ENCODE results near the gene KCNA10. TPM values are rescaled to one million over a fixed set of nuclear protein-coding genes. Genes with fewer than 3 reads are reported as not detected.
"Not testable (repeated sequence)": the region's sequence is repeated elsewhere in the genome, so short reads cannot be mapped to it uniquely, and the experiment has no call there.

The KCNA10 gene
- total and polyA plus RNA-seq, 3 donors from 2014 or later, result 0.21 to 0.50 TPM; not detected in 1

- Histone ChIP-seq H3K9me3 (no peaks in the 10 kb centered on the region), H3K4me1 (no peaks in the 10 kb centered on the region), H3K36me3 (ENCODE audit: low read depth, missing control alignments) (no peaks in the 10 kb centered on the region), H3K27me3 (no peaks in the 10 kb centered on the region), H3K4me3 (no peak overlapping the region), H3K27ac (no peak overlapping the region)
- 74 to 76% methylated on average over 8 of the region's 8 CpGs for WGBS, 2 donors
- intact Hi-C loops (cut with DNase I; ENCODE audit: low total_unique reads), result no loop called here
- TF ChIP-seq CTCF (IDR thresholded peaks at IDR 0.05) (no peak), POLR2A (IDR thresholded peaks at IDR 0.05) (no peak)
- DNase-seq, result no peak
Observed at GRCh38 chr1:110513511-110513910, 5.5 kb downstream of the KCNA10 start.

GRCh38 chr1:110511436-110511835 is 7.5 kb downstream of the KCNA10 start:
- DNase-seq, result no peak
- intact Hi-C loops (cut with DNase I; ENCODE audit: low total_unique reads), result no loop called here
- Histone ChIP-seq H3K4me3 (no peak overlapping the region), H3K27ac (no peak overlapping the region), H3K27me3 (no peaks in the 10 kb centered on the region), H3K4me1 (no peaks in the 10 kb centered on the region), H3K36me3 (ENCODE audit: low read depth, missing control alignments) (no peaks in the 10 kb centered on the region), H3K9me3 (no peaks in the 10 kb centered on the region)
- no peak for TF ChIP-seq POLR2A (IDR thresholded peaks at IDR 0.05)
- TF ChIP-seq CTCF (IDR thresholded peaks at IDR 0.05), result no peak
- 88 to 93% methylated on average over 6 of the region's 6 CpGs for WGBS, 2 donors

GRCh38 chr1:110510921-110511320 is 8.1 kb downstream of the KCNA10 start:
- H3K27me3 ChIP-seq; DNase-seq; H3K4me3 ChIP-seq; H3K4me1 ChIP-seq; H3K9me3 ChIP-seq; H3K36me3 ChIP-seq (ENCODE audit: low read depth, missing control alignments); intact Hi-C loops (cut with DNase I; ENCODE audit: low total_unique reads); H3K27ac ChIP-seq: not testable (repeated sequence)
- 88% methylated on average over 5 of the region's 5 CpGs for WGBS, 2 donors

- 91 to 94% methylated on average over 6 of the region's 6 CpGs for WGBS, 2 donors
- Histone ChIP-seq H3K27me3 (no peaks in the 10 kb centered on the region), H3K4me1 (no peaks in the 10 kb centered on the region), H3K4me3 (no peak overlapping the region), H3K36me3 (ENCODE audit: low read depth, missing control alignments) (no peaks in the 10 kb centered on the region), H3K9me3 (no peaks in the 10 kb centered on the region), H3K27ac (no peak overlapping the region)
- no peak for DNase-seq
- no peak for TF ChIP-seq CTCF (IDR thresholded peaks at IDR 0.05)
- intact Hi-C loops (cut with DNase I; ENCODE audit: low total_unique reads), result no loop called here
Observed at GRCh38 chr1:110509655-110510054, 9.3 kb downstream of the KCNA10 start.

GRCh38 chr1:110508028-110508940 is 10.7 kb downstream of the KCNA10 start:
- no peaks in the 10 kb centered on the region for H3K36me3 ChIP-seq (ENCODE audit: low read depth, missing control alignments)
- H3K4me1 ChIP-seq, result no peaks in the 10 kb centered on the region
- 73 to 78% methylated on average over 6 to 14 of the region's 14 CpGs for WGBS, 2 donors
- no peak for TF ChIP-seq CTCF (IDR thresholded peaks at IDR 0.05)
- TF ChIP-seq POLR2A (IDR thresholded peaks at IDR 0.05), result no peak
- intact Hi-C loops (cut with DNase I; ENCODE audit: low total_unique reads), result no loop called here
- H3K9me3 ChIP-seq, result no peaks in the 10 kb centered on the region
- no peak overlapping the region for H3K27ac ChIP-seq
- no peak overlapping the region for H3K4me3 ChIP-seq
- DNase-seq, result peak; percentile 41
- no peaks in the 10 kb centered on the region for H3K27me3 ChIP-seq
